K562 (cell line): ENCODE results near the gene IFNA1. TPM values are rescaled to one million over a fixed set of nuclear protein-coding genes. Genes with fewer than 3 reads are reported as not detected.

Source experiments
- ATAC-seq: fragments of 200-7000 bp; cut with Tn5 transposase; 3 replicates; pipeline ENCODE4 v1.9.1; 2020; ENCODE audit warnings: moderate library complexity
- BruUV-seq: library from RNA; stranded (reverse); fragments of 400-500 nt; replicated peaks from 2 replicates; lab custom pipeline; 2021; lab: Mats Ljungman, UMichigan
- CTCF ChIA-PET: fragments of 300-600 bp; formaldehyde crosslinking; extraction: SDS; loops from one replicate; lab custom pipeline; 2021; ENCODE audit warnings: low intra/inter-chr PET ratio; lab: Yijun Ruan, JAX
- POLR2A ChIA-PET: fragments of 300-600, 350-650 bp; sonication (Branson Sonifier 250); formaldehyde crosslinking; extraction: SDS; loops from one replicate; lab custom pipeline; 2021; ENCODE audit warnings: antibody characterized with exemption, inconsistent platforms; lab: Yijun Ruan, JAX
- DNase-seq, 4 experiments: peaks; one replicate each; pipeline versions ENCODE4 v3.0.0 to v3.0.0-alpha.2; 2011 to 2018; ENCODE audit warnings: low spot score in 3 of 4, mixed read lengths in 3 of 4; ENCODE audit errors: extremely low read depth in 1 of 4
- FAIRE-seq: peaks from 2 replicates; lab custom pipeline; 2011; peaks lifted over from hg19 to GRCh38; lab: Jason Lieb, UNC
- H2AFZ ChIP-seq: 2 replicates; pipeline ENCODE4 v1.6.0; 2011; ENCODE audit warnings: low read depth, low read length, control low read depth, inconsistent platforms
- H3K27ac ChIP-seq: fragments of 200-600 bp; 3 replicates; pipeline ENCODE4 v1.8.0; 2011; ENCODE audit warnings: low read depth, mild to moderate bottlenecking, control low read depth, inconsistent platforms, low read length, moderate library complexity, mixed read lengths; ENCODE audit errors: extremely low read depth
- H3K27me3 ChIP-seq, 2 experiments: fragments of 300-600 bp in 1 of 2; 2 replicates in 1 of 2; 3 replicates in 1 of 2; pipeline versions ENCODE4 v1.6.0 to v1.8.0; 2011; ENCODE audit warnings: inconsistent platforms in 2 of 2, low read length in 2 of 2, mild to moderate bottlenecking in 1 of 2, mixed read lengths in 1 of 2, moderate library complexity in 1 of 2; ENCODE audit not compliant: control insufficient read depth in 2 of 2, insufficient read depth in 2 of 2
- H3K36me3 ChIP-seq: fragments of 300-600 bp; 3 replicates; pipeline ENCODE4 v1.8.0; 2011; ENCODE audit warnings: mild to moderate bottlenecking, low read length, inconsistent platforms; ENCODE audit not compliant: control insufficient read depth, insufficient read depth
- H3K4me1 ChIP-seq, 2 experiments: fragments of 200-600 bp in 1 of 2; replicated peaks in 1 of 2; 2 replicates in 1 of 2; 3 replicates in 1 of 2; pipeline versions ENCODE4 v1.5.1 to v1.8.0; 2011; ENCODE audit warnings: inconsistent platforms in 2 of 2, low read length in 2 of 2, mild to moderate bottlenecking in 1 of 2, mixed read lengths in 1 of 2, moderate library complexity in 1 of 2; ENCODE audit not compliant: control insufficient read depth in 2 of 2, insufficient read depth in 2 of 2
- H3K4me2 ChIP-seq: 2 replicates; pipeline ENCODE4 v1.6.1; 2011; ENCODE audit warnings: low read length, control low read depth, inconsistent platforms, mixed read lengths; ENCODE audit not compliant: insufficient read depth
- H3K4me3 ChIP-seq: fragments of 200-600 bp; sonication (generic), shearing (Covaris generic); 2 replicates; pipeline ENCODE4 v1.5.1; 2016; ENCODE audit warnings: control low read depth, inconsistent platforms
- H3K79me2 ChIP-seq: fragments of 200-600 bp; 3 replicates; pipeline ENCODE4 v1.8.0; 2011; ENCODE audit warnings: low read length, inconsistent platforms; ENCODE audit not compliant: control insufficient read depth, insufficient read depth
- H3K9ac ChIP-seq, 2 experiments: 2 replicates each; pipeline versions ENCODE4 v1.6.0 to v1.6.1; 2011; ENCODE audit warnings: low read depth in 2 of 2, low read length in 2 of 2, control low read depth in 1 of 2, inconsistent platforms in 1 of 2, mild to moderate bottlenecking in 1 of 2, mixed read lengths in 1 of 2; ENCODE audit not compliant: insufficient read depth in 1 of 2
- H3K9me1 ChIP-seq: one replicate; pipeline ENCODE4 v1.6.0; 2011; ENCODE audit warnings: inconsistent platforms, mild to moderate bottlenecking, low read length, moderate library complexity; ENCODE audit not compliant: control insufficient read depth, insufficient read depth
- H3K9me3 ChIP-seq: replicated peaks from 2 replicates; pipeline ENCODE4 v1.5.1; 2011; ENCODE audit warnings: low read depth, low read length, inconsistent platforms; ENCODE audit not compliant: control insufficient read depth, insufficient read depth
- H4K20me1 ChIP-seq: replicated peaks from 2 replicates; pipeline ENCODE4 v1.6.1; 2011; ENCODE audit warnings: low read length, inconsistent platforms, mixed read lengths; ENCODE audit not compliant: control insufficient read depth, insufficient read depth
- BRF2 ChIP-seq: IDR thresholded peaks from 3 replicates; pipeline ENCODE4 v1.6.1; 2011; ENCODE audit warnings: borderline replicate concordance, mild to moderate bottlenecking; ENCODE audit not compliant: insufficient read length, insufficient read depth
- CBX1 ChIP-seq: sonication (generic); IDR thresholded peaks from 2 replicates; pipeline ENCODE4 v1.6.1; 2016; ENCODE audit warnings: antibody characterized with exemption, low read depth, mild to moderate bottlenecking
- ETS2 ChIP-seq: IDR thresholded peaks from 2 replicates; pipeline ENCODE4 v1.6.1; 2016; ENCODE audit warnings: borderline replicate concordance, missing genetic modification characterization, mild to moderate bottlenecking, moderate library complexity, missing compliant biosample characterization; ENCODE audit not compliant: poor library complexity, severe bottlenecking
- NR2C2 ChIP-seq, 2 experiments: fragments of 200-800 bp in 1 of 2; sonication (Bioruptor generic) in 1 of 2; sonication (generic) in 1 of 2; formaldehyde crosslinking in 1 of 2; IDR thresholded peaks; 2 replicates each; pipeline versions ENCODE4 v1.6.1 to v1.8.0; 2016 to 2022; ENCODE audit warnings: mild to moderate bottlenecking in 1 of 2, missing compliant biosample characterization in 1 of 2, missing genetic modification characterization in 1 of 2, missing genetic modification reagents in 1 of 2
- PHF20 ChIP-seq: fragments of 450-650 bp; IDR thresholded peaks from 2 replicates; pipeline ENCODE4 v1.6.1; 2018; ENCODE audit not compliant: partially characterized antibody
- SRF ChIP-seq, 2 experiments: fragments of 250-450, 450-650 bp in 1 of 2; sonication (Bioruptor Pico) in 1 of 2; sonication (generic) in 1 of 2; formaldehyde crosslinking; IDR thresholded peaks; 2 replicates each; pipeline versions ENCODE4 v1.5.0 to v1.5.1; 2020 to 2022; ENCODE audit warnings: mild to moderate bottlenecking in 1 of 2, missing genetic modification reagents in 1 of 2
- STAT5B ChIP-seq: fragments of 250-450 bp; sonication (Bioruptor Pico); IDR thresholded peaks from 2 replicates; pipeline ENCODE4 v1.8.0; 2021; ENCODE audit warnings: mild to moderate bottlenecking, inconsistent platforms
- XRCC4 ChIP-seq: IDR thresholded peaks from one replicate; pipeline ENCODE4 v1.6.1; 2011; ENCODE audit not compliant: insufficient read depth, insufficient read length; ENCODE audit errors: extremely low read depth
- ZNF740 ChIP-seq, 3 experiments: fragments of 200-800 bp in 1 of 3; sonication (Bioruptor generic) in 1 of 3; sonication (generic) in 1 of 3; formaldehyde crosslinking in 1 of 3; IDR thresholded peaks; 2 replicates each; pipeline versions ENCODE4 v1.6.1 to v1.8.0; 2016 to 2022; ENCODE audit warnings: mild to moderate bottlenecking in 2 of 3, missing compliant biosample characterization in 2 of 3, missing genetic modification characterization in 2 of 3, missing genetic modification reagents in 1 of 3
- ZNF778 ChIP-seq: fragments of 450-650 bp; formaldehyde crosslinking; IDR thresholded peaks from 2 replicates; pipeline ENCODE4 v1.4.0; 2020; ENCODE audit warnings: mild to moderate bottlenecking, moderate library complexity
- WGBS: fragments of 100-300 bp; shearing (Covaris generic); methylation state at CpG from one replicate; pipeline ENCODE4 v1.1.6; 2016; ENCODE audit warnings: low coverage, mixed read lengths; ENCODE audit not compliant: insufficient coverage; ENCODE audit errors: missing lambda C conversion rate; 5-methylcytosine and 5-hydroxymethylcytosine counted together
- in situ Hi-C: fragments of 300-500 bp; cut with MboI; formaldehyde crosslinking; loops from 4 replicates; pipeline ENCODE4 v1.15.0; 2018; ENCODE audit warnings: inconsistent platforms, mixed read lengths
- intact Hi-C: fragments of 100-400 bp; cut with micrococcal nuclease; formaldehyde crosslinking; loops from 2 replicates; pipeline ENCODE4 v1.14.2; 2022
- polyA plus RNA-seq, 8 experiments: library from polyadenylated mRNA; depleted of rRNA in 4 of 8; stranded (reverse) in 5 of 8; unstranded in 3 of 8; fragments of >200 nt; fragmentation: Nextera tagmentation in 2 of 8; fragmentation: Illumina TruSeq in 1 of 8; extraction: Ambion mirVana in 2 of 8; extraction: Trizol in 1 of 8; gene quantifications; 2 replicates each; pipeline versions ENCODE4 v1.2.1 to v1.2.3, GENCODE V29; 2011 to 2014; ENCODE audit warnings: inconsistent platforms in 1 of 8, missing spikeins in 1 of 8
- total RNA-seq, 7 experiments: library from RNA; depleted of rRNA in 6 of 7; stranded (reverse); fragments of >200 nt in 6 of 7; fragmentation: Illumina TruSeq in 2 of 7; extraction: Trizol in 2 of 7; gene quantifications; 2 replicates each; pipeline versions ENCODE4 v1.2.1 to v1.2.3, GENCODE V29; 2011 to 2021; ENCODE audit warnings: low replicate concordance in 1 of 7
- TF ChIP-seq, protein P1 (sequence below): fragments of 250-450 bp; sonication (Bioruptor Pico); IDR thresholded peaks from 2 replicates; pipeline ENCODE4 v1.8.0; 2021; ENCODE audit warnings: moderate library complexity, mild to moderate bottlenecking, inconsistent platforms
- TF ChIP-seq, protein P2 (sequence below): fragments of 450-650 bp; IDR thresholded peaks from 2 replicates; pipeline ENCODE4 v1.6.1; 2016; ENCODE audit warnings: low read depth, mild to moderate bottlenecking, moderate library complexity

The IFNA1 gene
- total and polyA plus RNA-seq, 9 of the 15 experiments (the other 6 are each of a cell fraction or from before 2014, with no cell fraction given): not detected

DNA sequence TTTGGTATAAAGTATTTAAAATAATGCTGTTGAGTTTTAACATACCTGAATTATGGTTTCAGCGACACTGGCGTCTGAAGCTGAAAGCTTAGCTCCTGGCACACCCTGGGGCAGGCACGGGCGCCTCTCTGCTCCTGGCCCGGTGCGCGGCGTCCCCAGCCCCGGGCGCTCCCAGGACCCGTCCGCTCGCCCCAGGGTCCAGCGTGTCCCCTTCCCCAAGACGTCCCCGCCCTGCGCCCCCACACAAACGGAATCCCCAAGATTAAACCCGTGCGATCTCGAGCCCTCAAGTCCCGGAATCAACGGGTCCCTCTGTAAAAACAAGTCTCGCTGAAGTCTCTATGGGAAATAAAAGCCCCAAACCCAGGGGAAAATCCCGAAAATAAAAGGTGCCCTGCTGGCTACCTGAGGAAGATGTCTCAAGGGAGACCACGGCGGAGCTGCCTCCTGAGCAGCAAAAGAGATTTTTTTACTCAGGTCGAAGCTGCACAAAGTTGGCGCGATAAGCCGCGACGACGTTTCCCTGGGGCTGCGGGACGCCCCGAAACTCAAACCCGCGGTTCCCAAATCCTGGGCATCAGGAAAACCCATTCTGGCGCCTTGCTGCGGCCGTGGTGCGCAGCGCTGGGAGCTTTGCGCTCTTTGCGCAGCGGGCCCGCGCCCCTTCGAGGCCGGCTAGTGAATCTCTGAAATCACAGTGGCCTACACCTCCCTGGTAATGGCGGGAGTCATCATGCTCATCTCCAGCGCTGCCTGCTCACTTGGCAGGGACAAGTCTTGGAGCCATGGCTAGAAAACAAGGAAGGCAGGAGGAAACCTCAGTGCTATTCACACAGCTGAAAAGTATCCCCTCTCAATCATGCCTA, 37.6 kb upstream of the IFNA1 start:
- intact Hi-C loops: no loop called here
- Histone ChIP-seq H3K27ac (no peak overlapping the region), H3K9me3 (no peaks in the 10 kb centered on the region), H4K20me1 (no peaks in the 10 kb centered on the region), H3K27me3 (no peaks in the 10 kb centered on the region)
- BruUV-seq: no TSS peak
- no peak for TF ChIP-seq NR2C2 (CRISPR knock-in tag; IDR thresholded peaks at IDR 0.05)
- TF ChIP-seq NR2C2 (tag; IDR thresholded peaks at IDR 0.05): no peak
- TF ChIP-seq STAT5B (CRISPR knock-in tag): no peak
- no peak for TF ChIP-seq CBX1
- TF ChIP-seq BRF2: no peak
- TF ChIP-seq, protein P1, sequence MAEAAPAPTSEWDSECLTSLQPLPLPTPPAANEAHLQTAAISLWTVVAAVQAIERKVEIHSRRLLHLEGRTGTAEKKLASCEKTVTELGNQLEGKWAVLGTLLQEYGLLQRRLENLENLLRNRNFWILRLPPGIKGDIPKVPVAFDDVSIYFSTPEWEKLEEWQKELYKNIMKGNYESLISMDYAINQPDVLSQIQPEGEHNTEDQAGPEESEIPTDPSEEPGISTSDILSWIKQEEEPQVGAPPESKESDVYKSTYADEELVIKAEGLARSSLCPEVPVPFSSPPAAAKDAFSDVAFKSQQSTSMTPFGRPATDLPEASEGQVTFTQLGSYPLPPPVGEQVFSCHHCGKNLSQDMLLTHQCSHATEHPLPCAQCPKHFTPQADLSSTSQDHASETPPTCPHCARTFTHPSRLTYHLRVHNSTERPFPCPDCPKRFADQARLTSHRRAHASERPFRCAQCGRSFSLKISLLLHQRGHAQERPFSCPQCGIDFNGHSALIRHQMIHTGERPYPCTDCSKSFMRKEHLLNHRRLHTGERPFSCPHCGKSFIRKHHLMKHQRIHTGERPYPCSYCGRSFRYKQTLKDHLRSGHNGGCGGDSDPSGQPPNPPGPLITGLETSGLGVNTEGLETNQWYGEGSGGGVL (CRISPR knock-in tag): no peak
- TF ChIP-seq SRF (CRISPR knock-in tag; IDR thresholded peaks at IDR 0.05): no peak
- no peak for TF ChIP-seq ZNF778 (CRISPR knock-in tag)
- no peak for TF ChIP-seq PHF20
- no peak for TF ChIP-seq XRCC4
- TF ChIP-seq, protein P2, sequence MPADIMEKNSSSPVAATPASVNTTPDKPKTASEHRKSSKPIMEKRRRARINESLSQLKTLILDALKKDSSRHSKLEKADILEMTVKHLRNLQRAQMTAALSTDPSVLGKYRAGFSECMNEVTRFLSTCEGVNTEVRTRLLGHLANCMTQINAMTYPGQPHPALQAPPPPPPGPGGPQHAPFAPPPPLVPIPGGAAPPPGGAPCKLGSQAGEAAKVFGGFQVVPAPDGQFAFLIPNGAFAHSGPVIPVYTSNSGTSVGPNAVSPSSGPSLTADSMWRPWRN: no peak
- no peak for TF ChIP-seq ZNF740 (CRISPR knock-in tag; IDR thresholded peaks at IDR 0.05)
- TF ChIP-seq ZNF740 (tag; IDR thresholded peaks at IDR 0.05): no peak
- no peak for TF ChIP-seq ETS2 (tag)
- TF ChIP-seq, all 486 proteins: peak for 0
- no peak for ATAC-seq
- Histone ChIP-seq H3K9ac (no peak overlapping the region), H3K4me2 (no peak overlapping the region), H3K4me1 (no peaks in the 10 kb centered on the region), H3K9me1 (no peaks in the 10 kb centered on the region), H3K79me2 (no peaks in the 10 kb centered on the region), H3K4me3 (no peak overlapping the region), H3K36me3 (no peaks in the 10 kb centered on the region), H2AFZ (no peak overlapping the region)
- FAIRE-seq: no peak
- ChIA-PET POLR2A (no interaction called here), CTCF (no interaction called here)
- no peak for DNase-seq
- in situ Hi-C loops: no loop called here
- no CpG with 5 or more reads among the region's 53 CpGs for WGBS
